NCI-H1092 treated with DMSO at 0.1 percent for 48 hours (cell line): ENCODE measurements around the gene TGFA.

Source experiments
- DNase-seq: peaks from one replicate; lab custom pipeline; 2025; lab: John Stamatoyannopoulos, UW

TGFA gene

DNA sequence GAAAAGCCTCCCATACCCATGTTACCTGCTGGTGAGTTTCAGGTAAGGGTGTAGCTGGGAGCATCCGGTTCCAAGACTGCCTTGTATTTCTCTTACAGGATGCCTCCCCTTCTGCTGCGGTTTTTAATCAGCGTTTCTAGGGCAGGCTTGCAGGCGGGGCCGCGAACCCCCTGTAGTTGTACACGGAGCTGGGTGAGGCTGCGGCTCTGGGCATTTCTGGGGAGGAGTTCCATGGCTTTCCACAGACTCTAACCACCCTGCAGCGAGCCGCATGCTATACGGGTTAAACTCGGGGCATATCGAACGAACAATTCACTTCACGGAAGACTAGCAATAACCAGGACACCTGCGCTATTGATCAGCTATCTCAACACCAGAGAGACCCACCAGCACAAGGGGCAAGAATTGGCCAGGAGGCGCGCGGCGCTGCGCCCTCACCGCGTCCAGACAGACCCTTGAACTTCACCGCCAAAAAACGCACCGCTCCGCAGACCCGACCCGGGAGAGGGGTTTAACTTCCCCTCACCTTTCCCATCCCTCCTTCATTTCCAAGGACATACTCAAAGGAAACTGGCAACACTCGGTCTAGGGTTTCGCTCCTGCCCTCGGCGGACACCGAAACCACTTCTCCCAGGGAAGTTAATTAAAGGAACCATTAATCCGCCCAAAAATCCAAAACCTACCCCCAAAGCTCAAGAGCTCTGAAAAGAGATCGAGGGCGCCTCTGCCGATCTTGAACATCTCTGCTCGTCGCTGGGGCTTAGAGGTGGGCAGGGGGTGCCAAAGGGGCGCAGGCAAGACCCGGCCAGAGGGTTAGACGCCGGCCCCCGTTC lies 909 bp downstream of the TGFA start:
- no peak for DNase-seq

DNA sequence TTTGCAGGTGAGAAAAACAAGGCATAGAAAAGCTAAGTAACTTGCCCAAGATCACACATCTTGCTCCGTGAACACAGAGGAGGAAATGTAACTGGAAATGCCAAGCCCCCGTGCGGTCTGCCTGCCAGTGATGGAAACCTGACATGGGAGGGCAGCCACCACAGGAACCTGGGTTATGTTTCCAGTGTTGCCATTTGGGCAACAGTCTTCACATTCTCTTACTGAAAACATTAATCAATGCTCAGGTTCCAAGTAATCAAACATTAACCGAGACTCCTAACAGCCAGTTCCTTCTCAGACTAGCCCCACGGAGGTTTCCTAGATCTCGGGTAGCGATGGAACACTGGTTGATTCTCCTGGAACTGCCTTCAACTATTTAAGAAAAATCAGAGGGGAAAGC lies 2.5 kb downstream of the TGFA start:
- DNase-seq, result no peak

DNA sequence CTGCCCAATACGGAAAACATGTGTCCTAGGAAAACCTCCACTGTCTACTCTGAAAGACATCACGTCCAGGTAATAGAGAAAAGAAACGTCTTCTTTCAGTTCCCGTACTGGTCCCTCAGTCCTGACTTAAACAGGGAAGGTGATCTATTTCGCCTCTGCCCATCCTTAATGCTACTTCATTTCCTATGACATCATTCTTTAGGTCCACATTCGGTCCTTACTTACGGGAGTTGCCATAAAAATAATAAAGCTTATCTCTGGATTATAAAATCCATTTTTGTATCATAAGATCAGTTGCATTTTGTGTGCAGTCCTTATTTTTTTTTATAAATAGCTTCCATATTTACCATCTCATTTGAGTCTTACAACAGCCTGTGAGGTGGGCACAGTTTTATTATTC lies 3.7 kb downstream of the TGFA start:
- DNase-seq, result no peak

DNA sequence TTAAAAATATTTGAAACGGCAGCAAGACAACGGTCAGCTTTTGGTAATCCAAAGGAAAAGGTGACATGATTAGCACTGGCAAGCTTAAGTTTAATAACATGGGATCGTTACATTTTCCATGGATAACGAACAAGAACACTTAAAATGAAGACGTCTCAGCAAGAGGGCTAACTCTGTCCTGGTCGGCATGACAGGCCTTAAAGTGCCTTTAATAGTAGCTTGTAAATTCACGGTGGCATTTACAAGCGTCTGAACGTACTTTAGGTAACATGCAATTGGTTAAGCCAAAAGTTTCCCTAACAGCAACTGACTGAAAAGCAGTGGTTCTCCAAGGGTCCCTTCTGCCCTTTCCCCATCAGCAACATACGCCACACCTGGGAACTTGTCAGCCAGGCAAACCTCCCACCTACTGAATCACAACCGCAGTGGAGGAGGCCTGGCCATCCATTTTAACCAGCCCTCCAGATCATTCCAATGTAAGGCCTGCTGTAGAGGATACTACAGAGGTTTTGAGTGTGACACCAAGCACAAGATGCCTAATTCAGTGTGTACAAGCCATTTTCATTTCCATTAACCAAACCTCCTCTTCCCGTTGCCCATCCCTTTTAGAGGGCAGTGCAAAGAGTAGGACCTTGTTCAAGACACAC lies 4.4 kb downstream of the TGFA start:
- DNase-seq, result no peak

DNA sequence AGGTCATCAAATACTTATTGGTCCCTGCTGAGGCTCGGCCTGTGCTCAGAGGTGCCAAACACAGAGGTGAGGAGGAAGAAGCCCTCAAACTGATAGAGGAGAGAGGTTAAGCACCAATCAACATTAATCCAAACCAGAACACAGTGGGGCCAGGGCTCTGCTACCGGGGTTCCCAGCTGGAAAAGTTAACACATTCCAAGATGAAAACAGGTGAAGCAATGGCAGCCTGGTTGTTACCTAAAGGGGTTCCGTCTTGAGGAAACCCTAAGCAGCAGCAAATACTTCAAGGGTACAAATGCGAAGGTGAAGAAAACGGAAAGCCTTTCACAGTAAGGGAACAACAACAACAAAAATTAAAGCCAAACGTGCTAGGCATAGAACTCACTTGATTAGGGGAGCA lies 5.4 kb downstream of the TGFA start:
- DNase-seq, result no peak

DNA sequence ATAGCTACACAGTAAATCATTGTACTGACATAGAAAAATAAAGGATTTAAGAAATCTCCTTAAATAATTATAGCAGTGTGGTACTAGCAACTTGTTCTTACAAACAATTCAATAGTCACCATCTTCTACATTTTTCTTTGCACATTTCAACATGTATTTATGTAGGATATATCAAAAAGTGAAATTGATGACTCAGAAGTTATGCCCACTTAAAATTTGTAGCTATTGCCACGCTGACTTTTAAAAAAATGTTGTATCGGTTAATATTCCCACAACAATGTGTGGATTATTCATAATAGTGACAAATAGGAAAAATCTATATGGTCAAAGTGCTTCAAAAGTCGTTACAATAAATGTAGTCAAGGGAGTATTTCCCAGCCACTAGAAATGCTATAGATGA lies 6.7 kb downstream of the TGFA start:
- DNase-seq, result no peak

DNA sequence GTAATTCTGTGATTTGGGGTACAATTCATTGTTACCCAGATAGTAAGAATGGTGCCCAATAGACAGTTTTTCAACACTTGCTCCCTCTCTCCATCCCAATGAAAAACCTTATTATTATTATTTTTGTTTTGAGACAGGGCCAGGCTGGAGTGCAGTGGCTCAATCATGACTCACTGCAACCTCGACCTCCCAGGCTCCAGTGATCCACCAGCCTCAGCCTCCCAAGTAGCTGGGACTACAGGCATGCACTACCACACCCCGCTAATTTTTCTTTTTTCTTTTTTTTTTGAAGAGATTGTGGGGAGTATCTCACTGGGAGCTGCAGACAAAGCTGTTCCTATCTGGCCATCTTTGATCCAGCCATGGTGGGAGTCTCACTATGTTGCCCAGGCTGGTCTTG lies 7.2 kb downstream of the TGFA start:
- DNase-seq, result no peak

DNA sequence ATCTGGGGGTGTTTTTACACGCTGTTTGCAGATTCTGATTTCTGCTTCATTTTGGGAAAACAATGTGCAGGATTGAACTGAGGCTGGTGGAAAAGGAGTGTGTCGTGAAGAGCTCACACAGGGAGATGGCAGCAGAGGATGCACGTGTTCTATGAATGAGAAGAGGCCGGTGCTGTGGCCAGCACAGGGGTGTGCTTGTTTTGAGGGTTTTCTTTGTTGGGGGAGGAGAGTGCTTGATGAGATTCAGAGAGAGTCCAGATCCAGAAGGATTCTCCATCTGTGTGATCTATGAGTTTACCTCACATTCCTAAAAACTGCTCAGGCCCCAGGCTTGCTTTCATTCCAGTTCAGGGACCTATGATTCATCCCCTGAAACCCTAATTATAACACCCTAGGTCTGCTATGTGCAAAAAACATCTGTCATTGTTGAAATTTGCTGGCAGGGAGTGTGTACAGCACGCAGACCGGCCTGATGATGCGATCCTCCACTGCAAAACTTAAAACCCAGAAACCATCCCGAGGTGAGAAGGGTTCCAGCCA lies 12.1 kb downstream of the TGFA start:
- DNase-seq, result no peak

DNA sequence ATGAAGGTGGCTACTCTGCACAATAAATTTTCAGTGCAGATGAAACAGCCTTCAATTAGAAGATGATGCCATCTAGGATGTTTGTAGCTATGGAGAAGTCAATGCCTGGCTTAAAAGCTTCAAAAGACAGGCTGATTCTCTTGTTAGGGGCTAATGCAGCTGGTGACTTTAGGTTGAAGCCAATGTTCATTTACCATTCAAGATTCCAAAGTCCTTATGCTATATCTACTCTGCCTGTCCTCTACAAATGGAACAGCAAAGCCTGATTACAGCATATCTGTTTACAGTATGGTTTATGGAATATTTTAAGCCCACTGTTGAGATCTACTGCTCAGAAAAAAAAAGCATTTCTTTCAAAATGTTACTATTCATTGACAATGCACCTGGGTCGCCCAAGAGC lies 15.8 kb downstream of the TGFA start:
- DNase-seq, result no peak

DNA sequence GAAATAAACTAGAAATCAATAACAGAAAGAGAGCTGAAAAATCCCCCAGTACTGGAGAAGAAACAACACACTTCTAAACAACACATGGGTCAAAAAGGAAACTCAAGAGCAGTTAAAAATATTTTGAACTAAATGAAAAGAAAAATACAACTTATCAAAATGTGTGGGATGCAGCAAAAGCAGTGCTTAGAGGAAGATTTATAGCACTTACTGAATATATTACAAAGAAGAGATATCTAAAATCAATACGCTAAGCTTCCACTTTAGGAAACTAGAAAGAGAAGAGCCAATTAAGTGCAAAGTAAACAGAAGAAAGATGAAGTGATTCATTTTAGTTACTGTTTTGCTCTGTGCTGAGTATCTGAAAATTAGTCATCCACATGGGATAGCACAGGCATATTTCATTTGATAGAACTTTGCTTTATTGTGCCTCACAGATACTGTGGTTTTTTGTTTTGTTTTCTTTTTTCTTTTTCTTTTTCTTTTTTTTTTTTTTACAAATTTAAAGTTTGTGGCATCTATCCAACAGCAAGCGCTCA lies 17.0 kb downstream of the TGFA start:
- DNase-seq, result no peak

DNA sequence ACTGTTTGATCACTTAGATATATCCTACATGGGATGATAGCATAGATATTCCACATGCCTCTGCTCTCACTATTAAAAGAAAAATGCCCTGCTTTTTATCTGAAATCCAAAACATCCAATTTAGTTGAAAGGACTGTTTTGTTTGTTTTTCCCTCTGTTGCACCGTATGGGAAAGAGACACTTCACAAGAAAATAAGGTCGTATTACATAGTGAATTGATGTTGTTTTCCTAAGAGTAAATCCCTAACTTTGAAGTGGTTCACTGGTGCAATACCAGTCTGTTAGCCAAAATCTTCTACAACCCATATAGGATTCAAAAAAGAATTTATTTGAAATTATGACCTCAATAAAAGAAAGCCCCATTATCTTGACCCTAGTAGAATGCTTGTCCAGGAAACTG lies 18.1 kb downstream of the TGFA start:
- DNase-seq, result no peak

DNA sequence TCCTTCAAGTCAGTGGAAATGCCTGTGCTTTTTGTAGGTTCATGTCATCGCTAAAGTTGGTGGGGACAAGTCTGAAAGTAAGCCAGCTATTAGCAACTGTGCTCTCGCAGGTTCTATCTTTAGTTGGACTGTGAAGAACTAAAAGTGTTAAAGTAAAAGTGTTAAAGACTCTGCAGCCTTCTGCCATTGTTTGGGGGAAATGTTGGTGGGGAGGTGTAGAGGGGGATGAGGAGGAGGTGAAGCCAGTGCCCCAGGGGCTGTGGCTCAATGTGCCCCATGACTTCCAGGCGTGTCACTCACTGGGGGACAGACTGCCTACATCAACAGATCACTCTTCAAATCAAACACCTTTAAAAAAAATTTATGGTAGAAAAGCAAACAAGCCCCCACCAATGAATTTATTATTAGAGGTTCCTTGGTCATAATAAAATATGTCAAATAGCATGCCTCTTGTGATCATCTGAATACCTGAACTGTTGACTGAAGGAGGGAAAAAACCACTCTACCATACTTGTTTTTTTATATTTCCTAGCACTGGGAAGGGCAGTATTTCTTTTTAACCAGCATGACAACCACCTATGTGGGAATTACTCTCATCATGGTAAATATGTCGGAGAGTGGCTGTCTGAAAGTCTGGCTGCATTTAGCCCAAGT lies 19.3 kb downstream of the TGFA start:
- no peak for DNase-seq

DNA sequence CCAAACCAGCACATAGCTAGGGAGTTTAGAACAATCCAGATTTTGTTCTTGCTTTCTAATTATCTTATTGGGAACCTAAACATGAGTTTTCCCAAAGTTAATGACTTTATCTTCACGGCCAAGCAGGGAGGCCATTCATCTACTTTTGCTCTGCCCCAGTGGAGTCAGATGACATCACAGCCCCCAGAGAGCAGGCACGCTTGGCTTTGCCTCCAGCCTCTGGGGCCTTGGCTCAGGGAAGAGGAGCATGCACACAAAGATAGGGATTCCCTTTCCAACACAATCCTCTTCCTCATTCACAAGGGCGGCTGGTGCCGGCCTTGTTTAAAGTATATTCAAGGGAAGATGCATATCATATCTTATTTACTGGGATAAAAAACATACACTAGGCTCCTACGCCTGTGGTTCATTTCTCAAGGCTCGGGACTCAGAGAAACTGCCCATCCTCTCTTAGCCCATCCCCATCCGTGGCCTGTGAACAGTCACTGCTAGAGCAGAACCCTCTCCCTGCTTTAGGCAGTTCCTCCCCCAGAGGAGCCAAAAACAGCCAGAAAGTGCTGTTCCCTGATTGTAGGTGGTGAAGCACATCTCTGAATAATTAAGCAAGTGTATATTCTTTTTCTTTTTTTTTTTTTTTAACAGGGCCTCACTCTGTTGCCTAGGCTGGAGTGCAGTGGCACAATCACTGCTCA lies 21.2 kb downstream of the TGFA start:
- DNase-seq, result no peak

DNA sequence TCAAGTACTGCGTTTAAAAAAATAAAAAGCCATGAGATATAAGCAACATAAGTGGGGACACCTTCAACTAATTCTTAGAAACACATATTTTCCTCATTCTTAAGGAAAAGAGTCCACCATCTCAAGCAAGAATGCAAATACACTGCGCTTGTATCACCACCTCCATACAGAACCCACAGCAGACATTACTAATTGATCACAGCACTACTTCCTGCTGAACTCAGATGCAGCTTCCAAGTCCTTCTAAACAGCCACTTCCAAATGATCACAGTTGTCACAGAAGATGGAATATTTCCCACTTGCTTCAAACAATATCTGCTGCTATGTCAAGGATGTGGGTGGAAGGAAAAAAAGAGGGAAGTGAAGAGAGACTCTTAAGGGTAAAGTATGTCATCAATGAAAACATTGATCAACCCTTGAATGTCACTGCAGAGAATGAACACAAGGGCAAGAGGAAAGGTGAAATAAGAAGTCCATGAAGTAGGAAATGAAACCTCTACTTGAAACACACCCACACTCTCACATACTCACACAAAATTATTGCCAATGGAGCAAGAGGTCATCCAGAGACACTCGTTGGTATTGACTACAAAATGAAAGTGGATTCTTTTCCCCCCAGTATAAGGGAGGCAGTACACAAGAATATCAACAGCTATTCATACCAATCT lies 22.1 kb downstream of the TGFA start:
- DNase-seq, result no peak

DNA sequence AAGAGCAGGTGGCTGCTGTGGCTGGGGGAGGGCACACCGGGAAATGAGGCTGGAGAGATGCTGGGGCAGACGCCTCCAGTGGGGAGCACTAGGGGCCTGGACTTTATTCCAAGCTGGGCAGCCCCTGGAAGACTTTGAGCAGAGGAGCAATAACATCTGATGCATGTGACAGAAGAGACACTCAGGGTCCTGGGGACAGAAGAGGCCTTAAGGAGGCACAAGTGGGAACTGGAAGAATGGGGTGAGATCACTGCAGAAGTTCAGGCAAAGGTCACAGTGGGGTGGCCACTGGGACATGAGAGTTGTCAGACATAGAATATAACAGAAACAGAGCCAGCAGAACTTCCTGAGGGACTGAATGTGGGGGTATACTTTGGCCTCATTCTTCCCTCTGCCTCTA lies 24.0 kb downstream of the TGFA start:
- DNase-seq, result no peak

DNA sequence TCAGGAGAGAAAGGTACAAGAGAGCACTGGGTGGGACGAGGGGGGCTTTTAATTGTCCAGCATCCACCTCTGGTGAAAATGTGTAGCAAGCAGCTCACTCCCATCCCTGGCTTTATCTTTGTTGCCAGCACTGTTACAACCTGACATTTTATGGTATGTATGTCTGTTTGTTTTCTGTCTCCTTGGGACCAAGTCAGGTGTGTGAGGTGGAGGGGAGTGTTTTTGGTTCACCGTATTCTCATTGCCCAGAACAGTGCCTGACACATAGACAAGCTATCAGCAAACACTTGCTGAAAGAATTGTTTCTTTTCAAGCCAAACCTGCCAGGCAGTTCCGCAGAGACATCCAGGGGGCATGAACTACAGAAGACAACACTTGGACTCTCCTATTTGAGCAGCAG lies 24.7 kb downstream of the TGFA start:
- no peak for DNase-seq

DNA sequence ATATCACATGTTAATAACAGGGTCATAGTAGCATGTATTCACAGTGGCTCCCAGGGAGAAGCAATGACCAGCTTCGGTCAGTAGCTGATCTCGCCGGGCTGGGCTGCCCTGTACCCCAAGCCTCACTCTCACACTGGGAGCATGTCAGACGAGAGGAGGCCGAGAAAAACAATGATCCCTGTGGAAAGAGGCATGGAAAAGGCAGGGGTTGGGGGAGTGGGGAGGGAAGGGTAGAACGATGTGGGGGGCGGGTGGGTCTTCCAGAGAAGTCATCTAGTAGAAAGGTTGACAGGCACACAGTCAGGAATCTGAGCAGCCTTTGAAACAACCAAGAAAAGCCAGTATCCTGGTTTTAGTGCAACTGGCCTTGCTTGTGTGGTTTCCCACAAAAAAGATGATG lies 25.4 kb downstream of the TGFA start:
- DNase-seq, result no peak

DNA sequence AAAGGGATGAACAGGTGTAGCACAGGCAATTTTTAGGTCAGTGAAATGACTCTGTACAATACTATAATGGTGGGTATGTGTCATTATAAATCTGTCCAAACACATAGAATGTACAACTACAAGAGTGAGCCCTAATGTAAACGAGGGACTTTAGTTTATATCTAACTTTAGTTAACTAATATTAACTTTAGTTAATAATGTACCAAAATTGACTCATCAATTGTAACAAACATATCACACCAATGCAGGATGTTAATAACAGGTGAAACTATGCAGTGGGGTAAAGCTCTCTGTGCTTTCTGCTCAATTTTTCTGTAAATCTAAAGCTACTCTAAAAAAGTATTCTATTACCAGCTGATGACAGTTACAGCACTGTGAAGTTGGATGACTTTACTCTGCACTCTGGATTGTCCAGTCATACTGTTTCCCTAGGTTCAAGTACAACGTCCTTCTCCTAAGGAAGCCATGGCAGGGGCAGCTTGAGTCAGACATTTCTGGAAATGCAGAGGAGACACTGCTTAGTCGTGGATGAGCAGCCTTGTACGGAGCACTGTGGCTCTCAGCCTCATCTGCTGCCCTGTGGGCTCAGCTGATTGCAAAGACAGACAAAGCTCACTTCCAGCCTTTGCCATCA lies 26.1 kb downstream of the TGFA start:
- DNase-seq, result no peak

DNA sequence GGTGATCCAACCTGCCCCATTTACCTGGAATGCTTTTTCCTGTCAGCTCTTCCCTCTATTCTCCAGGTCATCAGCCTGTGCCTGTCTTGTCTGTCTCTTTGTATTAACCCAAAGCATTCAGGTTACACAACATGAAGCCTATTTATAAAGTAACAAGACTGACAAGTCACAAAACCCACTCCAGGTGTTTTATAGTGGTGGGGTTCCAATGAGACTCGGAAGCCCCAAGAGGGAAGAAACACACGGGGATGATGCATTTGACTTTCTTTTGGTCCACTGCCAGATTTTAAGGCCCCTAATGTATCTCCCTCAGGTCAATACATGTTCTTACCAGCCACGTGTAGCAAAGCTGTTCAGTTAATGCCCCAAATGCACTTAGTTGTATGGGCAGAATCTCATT lies 27.5 kb downstream of the TGFA start:
- DNase-seq, result no peak

DNA sequence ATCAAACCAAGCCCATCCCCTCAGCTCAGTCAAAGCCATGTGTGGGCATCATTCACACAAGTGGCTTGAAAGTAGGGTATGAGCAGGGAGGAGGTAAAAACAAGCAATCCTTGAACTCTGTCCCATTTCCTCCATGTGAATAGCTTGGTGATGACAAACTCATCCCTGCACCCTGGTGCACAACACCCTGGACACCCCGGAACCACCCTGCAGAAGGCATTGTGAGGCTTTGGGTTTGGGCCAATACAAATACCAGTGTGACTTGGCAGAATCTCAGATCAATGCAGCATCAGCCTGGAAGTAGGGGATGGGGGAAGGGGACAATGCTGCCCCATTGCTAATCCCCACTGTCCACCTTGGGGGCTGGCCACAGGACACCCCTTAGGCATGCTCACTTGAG lies 28.6 kb downstream of the TGFA start:
- no peak for DNase-seq
